NCI-H1436 treated with DMSO at 0.1 percent for 48 hours (cell line): ENCODE measurements around the gene ANKRD24.
A peak's percentile ranks its signal among the peaks of the same experiment; 100 is the strongest.
"Not testable (repeated sequence)": the region's sequence is repeated elsewhere in the genome, so short reads cannot be mapped to it uniquely, and the experiment has no call there.

ENCODE experiments used
- DNase-seq: peaks from one replicate; lab custom pipeline; 2025; lab: John Stamatoyannopoulos, UW

ANKRD24 gene

DNA sequence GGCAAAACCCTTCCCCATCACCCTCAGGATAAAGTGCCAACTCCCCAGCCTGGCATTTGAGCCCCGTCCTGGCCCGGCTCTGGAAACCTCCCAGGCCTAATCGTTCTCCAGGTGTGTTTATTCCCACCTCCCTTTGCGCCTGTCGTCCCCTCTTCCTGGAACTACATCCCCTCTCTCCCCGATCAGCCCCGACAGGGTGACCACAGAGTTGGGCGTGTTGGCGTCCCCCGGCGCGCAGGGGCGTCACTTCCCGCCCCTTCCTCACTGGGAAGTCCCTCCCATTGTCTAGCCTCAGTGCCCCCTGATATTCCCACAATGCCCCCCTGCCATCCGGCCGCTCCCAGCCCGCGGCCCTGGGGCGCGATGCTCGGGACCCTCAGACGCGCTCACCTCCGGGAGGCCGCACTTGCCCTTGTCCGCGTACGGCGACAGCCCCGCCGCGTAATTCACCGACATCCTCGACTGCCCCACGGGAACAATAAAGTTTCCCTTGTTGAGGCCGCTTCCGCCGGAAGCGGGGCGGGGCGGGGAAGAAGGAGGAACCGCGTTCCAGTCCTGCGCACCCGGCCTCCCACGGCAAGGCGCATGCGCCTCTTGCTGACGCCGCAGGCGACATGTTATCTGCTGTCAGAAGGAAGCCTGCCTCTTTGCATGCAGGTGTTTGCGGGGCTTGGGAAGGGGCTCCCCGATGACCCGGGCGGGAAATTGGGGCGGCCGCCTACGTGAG lies at the start of gene ANKRD24, which contains the start of gene SIRT6:
ANKRD24 (plus strand) TSS at position 606 of the 727 bp plus-strand sequence. CDS start 3,737 bp downstream, outside the sequence.
SIRT6 (minus strand) TSS at position 480 of the 727 bp plus-strand sequence; CDS start at position 456, 24 bp downstream.
- no peak for DNase-seq

DNA sequence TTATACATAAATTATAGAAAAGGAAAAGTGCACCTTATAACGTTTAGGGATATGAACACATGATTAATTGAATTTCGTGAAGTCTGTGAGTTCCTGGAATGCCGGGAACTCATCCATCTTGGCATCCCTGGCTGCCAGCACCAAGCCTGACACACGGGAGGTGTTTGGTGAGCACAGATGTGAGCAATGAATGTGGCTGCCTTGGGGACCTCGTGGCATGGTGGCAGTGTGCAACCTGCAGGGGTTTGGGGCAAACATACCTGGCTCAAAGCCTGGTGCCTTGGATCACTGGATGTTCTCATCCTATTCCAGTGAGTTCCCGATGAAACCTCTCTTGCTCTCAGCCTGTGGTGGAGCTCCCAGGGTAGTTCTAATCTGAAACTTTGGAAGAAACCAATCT lies 48.1 kb upstream of the ANKRD24 start:
- no peak for DNase-seq

DNA sequence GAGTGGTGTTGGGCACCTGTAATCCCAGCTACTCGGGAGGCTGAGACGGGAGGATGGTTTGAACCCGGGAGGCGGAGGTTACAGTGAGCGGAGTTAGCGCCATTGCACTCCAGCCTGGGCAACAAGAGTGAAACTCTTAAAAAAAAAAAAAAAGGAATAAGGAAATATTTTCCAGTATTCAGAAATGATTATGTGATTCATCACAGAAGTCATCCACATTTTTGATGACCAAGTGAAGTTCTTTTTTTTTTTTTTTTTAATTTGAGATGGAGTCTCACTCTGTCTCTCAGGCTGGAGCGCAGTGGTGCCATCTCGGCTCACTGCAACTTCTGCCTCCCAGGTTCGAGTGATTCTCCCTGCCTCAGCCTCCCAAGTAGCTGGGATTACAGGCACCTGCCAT lies 47.1 kb upstream of the ANKRD24 start:
- DNase-seq, result not testable (repeated sequence)

DNA sequence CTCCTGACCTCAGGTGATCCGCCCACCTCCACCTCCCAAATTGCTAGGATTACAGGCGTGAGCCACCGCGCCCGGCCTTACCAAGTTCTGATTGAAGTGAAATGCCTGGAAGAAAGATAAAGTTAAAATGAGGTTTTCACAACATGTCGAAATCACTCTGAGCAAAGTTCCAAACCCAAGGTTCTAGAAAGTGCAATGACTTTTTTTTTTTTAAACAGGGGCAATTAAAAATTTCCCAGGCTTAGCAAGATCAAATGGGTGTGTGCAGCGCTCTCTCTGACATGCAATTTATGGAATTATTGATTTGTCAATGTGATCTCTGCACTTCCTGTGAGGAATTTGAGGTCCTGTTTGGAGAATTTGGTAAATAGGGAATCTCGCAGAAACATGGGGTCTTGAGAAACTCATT lies 45.8 kb upstream of the ANKRD24 start:
- DNase-seq, result no peak

DNA sequence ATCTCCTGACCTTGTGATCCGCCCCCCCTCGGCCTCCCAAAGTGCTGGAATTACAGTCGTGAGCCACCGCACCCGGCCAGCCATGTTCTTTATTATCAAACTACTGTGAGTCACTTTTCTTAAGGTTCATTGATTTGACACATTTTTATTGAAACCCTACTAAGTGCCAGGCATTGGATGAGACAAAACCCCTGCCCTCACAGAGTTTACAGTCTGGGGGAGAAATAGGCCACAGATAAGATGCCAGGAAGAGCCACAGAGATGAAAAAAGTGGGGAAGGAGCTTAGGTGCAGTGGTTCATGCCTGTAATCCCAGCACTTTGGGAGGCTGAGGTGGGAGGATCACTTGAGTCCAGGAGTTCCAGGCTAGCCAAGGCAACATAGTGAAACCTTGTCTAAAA lies 44.0 kb upstream of the ANKRD24 start:
- DNase-seq, result no peak

DNA sequence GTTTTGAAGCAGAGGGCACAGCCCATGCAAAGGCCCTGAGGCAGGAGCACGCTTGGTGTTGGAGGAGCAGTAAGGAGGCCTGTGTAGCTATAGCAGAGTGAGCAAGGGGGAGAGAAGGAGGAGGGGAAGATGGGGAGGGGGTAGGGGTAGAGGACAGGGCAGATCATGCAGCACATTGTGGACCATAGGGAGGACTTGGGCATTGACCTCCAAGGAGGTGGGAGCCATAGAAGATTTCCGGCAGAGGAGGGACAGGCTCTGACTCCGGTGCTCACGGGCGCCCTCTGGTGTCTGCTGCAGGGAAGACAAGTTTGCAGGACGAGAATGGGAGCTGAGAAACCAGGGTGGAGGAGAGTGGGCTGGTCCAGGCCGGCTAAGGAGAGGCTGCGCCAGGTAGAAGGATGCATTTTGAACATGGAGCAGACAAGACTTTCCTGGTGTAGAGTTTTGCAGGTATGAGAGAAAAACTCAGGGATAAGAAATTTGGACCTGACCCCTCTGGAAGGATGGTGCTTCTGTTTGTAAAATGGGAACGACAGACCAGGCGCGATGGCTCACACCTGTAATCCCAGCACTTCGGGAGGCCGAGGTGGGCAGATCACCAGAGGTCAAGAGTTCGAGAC lies 42.8 kb upstream of the ANKRD24 start:
- peak; percentile 6 for DNase-seq

DNA sequence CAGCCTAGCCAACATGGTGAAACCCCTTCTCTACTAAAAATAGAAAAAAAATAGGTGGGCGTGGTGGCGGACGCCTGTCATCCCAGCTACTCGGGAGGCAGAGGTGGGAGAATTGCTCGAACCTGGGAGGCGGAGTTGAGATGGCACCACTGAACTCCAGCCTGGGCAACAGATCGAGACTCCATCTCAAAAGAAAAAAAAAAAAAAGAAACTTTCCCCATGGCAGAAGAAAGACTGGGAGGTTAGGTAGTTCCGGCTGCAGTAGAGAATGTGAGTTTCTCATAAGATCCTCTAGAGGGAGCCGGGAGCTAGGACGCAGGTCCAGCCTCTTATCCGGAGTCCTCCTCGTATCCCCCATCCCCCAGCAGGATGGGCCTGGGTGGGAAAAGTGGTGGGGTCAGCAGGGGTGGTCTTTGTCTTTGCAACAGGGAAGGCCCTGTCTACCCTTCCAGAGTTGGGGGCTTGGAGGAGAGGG lies 42.2 kb upstream of the ANKRD24 start:
- DNase-seq, result no peak

DNA sequence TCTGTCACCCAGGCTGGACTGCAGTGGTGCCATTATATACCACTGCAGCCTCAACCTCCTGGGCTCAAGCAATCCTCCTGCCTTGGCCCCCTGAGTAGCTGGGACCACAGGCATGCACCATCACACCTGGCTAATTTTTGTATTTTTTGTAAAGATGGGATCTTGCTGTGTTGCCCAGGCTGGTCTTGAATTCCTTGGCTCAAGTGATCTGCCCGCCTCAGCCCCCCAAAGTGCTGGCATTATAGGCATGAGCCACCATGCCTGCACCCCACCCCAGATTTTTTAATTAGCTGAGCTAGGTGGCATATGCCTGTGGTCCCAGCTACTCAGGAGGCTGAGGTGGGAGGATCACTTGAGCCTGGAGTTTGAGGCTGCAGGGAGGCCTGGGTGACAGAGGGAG lies 39.6 kb upstream of the ANKRD24 start:
- not testable (repeated sequence) for DNase-seq

DNA sequence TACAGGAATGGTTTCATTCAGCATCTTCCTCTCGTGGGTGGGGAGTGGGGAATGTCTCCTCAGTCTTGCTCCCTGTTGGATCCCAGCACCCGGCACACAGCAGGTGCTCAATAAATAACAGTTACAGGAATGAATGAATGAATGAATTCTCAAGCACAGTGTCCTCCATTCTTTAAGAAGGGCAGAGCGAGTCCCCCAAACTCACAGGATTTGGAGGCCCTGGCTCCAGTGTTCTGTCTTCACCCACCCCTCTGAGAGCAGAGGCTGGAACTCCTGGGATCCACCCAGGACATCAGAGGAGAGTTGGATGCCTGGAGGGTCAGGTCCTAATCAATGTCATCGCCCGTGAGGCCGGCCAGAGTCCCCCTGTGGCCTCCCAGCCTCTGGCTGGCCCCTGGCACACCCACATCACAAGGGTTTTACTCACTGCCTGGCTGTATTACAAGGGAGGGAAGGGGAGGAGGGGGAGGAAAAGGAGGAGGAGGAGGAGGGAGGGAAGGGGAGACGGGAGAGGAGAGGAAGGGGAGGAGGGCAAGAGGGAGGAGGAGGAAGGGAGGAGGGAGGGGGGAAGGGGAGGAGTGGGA lies 37.7 kb upstream of the ANKRD24 start:
- DNase-seq, result no peak

DNA sequence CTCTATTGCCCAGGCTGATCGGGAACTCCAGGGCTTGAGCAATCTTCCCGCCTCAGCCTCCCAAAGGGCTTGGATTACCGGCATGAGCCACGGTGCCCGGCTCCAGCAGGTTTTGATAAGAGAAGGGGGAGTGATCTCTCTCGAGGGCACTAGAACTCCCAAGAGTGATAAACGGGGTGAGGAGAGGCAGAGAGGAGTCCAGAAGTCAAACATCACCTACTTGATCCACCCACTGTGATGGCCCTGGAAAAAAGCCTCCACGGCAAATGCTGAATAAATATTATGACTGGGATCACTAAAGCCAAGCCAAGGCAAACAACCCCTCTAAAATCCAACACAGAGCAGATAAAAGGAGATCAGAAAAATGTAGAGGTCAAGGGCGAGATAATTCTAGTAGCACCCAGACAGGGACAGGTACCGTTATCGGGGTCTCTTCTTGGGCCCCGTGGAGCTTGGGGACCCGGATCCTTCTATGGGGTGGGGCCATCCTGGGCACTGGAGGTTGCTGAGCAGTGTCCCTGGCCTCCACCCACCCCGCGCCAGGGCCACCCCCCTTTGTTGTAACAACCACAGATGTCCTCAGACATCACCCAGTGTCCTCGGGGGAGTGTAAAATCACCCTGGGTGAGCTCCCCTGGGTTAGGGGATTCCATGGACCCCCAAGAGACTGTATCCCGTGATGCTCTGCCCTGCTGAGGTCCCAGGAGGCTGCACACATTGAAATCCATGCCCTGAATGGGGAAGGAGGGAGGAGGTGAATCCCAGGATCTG lies 32.8 kb upstream of the ANKRD24 start:
- no peak for DNase-seq

DNA sequence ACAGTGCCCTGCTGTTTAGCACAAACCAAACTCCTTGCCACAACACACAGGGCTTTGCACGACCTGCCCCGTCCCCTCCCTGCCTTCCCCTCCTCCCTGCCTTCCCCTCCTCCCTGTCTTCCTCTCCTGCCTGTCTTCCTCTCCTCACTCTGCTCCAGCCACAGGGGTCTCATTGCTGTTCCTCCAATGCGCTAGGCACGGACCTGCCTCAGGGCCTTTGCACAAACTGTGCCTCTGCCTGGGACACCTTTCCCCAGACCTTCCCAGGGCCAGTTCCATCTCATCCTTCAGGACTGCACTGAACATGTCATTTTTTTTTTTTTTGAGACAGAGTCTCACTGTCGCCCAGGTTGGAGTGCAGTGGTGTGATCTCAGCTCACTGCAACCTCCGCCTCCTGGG lies 30.9 kb upstream of the ANKRD24 start:
- DNase-seq, result no peak

DNA sequence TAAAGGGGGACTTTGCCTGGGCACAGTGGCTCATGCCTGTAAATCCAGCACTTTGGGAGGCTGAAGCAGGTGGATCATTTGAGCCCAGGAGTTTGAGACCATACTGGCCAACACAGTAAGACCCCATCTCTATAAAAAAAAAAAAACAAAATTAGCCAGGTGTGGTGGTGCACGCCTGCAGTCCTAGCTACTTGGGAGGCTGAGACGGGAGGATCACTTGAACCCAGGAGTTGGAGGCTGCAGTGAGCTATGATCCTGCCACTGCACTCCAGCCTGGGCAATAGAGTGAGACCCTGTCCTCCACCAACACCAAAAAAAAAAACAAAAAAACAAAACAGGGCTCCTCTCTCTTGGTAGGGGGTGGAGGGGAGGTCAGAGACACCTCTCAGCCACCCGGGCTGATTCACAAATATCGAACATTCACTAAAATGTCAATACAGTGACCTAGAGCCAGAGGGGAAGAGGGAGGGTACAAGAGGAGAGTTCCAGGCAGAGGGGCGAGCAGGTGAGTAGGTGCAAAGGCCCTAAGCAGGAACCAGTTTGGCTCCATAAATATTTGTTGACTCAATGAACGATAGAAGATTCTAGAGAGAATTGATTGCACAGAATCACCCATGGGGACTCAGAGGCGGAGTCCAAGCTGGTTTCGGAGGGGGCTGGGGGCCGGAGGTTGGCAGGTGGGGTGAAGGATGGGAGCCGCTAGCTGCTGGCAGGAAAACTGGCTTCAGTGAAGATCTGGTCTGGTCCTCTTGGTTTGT lies 30.1 kb upstream of the ANKRD24 start:
- DNase-seq, result no peak

DNA sequence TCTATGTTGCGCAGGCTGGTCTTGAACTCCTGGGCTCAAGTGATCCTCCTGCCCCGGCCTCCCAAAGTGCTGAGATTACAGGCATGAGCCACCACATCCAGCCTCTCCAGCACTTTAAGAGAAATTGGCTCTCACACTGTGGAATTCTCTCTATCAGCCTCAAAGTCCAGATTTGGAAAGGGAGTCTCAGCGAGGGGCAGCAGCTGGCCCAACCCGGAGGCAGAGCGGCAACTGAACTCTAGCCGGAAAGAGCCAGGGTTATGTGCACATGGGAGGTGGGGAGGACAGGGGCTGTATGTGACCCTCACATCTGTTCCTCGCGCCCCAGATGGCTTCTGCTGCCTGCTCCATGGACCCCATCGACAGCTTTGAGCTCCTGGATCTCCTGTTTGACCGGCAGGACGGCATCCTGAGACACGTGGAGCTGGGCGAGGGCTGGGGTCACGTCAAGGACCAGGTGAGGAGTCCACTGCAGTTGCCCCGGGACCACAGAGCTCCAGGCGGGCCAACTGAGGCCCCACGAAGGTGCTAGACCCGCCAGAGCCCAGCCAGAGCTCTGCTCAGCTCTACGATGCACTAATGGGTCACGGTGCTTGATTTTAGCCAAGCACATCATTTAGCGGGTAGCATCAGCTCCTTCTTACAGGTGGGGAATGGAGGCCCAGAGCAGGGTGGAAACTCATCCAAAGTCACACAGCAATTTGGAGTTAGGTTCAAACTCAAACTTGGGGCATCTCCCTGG lies 27.7 kb upstream of the ANKRD24 start:
- DNase-seq, result no peak

DNA sequence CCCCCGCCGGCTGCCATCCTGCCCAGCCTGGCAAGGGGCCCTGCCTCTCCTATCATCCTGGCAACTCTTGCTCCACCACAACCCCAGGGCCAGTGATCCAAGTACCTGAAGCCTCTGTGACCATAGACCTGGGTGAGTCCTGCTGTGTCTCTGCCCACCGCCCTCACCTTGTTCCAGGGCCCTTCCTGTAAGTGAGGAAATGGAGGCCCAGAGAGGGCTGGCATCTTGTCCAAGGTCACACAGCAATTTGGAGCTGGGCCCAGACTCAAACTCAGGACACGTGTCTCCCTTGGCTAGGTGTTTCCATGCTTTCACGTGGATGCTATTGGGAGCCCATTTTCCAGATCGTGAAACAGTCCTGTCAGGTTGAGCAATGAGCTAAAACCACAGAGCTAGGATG lies 25.3 kb upstream of the ANKRD24 start:
- no peak for DNase-seq

DNA sequence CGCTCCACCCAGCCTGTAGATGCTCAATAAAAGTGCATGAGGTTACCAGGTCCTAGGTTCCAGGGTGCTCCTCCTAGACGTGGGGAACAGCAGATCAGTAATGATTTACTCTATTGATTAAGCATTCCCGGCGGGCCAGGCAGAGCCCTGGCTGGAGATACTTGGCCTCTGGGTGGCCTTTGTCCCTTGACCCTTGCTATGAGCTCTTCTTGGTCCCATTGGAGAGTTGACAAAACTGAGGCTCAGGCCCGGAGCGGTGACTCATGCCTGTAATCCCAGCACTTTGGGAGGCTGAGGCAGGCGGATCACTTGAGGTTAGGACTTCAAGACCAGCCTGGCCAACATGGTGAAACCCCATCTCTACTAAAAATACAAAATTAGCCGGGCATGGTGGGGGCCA lies 24.5 kb upstream of the ANKRD24 start:
- not testable (repeated sequence) for DNase-seq

DNA sequence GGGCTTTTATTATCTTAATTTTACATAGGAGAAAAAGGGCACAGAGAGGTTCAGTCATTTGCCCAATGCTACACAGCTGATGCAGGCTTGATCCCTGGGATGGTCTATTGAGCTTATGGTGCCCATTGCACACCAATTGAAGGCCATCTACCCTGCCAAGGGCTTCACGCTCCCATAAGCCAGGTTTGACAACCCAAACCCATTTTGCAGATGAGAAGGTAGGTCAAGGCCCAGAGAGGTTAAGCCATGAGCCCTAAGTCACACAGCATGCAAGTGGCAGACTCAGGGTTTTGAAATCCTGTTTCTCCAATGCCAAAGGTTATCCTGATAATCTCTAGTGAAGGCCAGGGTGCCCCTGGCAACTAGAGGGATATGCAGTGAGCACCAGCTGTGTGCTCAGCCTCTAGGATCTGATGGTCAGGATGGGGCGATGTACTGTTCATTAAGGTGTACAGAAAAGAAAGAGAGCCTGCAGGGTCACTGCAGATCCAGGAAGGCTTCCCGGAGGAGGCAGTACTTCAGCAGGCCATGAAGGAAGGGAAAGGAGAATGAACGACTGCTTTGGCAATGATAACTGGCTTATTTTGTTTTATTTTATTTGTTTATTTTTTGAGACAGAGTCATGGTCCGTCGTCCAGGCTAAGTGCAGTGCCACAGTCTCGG lies 20.9 kb upstream of the ANKRD24 start:
- DNase-seq, result no peak

DNA sequence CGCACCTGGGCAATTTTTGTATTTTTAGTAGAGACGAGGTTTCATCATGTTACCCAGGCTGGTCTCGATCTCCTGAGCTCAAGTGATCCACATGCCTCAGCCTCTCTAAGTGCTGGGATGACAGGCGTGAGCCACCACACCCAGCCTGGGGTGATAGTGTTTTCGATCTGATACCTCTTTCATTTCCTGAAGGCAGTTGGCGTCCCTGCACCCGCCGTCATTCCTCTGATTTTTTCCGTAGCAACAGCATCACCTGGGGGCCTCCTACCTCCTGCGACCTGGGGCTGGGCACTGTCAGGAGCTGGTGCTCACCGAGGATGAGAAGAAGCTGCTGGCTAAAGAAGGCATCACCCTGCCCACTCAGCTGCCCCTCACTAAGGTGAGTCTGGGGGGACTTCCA lies 18.2 kb upstream of the ANKRD24 start:
- DNase-seq, result no peak

DNA sequence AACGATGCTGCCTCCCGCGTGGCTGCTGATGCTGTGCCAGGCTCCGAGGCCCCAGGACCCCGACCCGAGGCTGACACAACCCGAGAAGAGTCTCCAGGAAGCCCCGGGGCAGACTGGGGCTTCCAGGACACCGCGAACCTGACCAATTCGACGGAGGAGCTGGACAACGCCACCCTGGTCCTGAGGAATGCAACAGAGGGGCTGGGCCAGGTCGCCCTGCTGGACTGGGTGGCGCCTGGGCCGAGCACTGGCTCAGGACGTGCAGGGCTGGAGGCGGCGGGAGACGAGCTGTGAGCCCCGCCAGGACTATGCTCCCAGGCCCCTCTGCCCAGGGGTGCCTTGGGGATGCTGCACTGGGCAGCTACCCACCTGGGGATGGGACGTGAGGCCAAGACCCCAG lies 10.8 kb upstream of the ANKRD24 start:
- DNase-seq, result no peak

DNA sequence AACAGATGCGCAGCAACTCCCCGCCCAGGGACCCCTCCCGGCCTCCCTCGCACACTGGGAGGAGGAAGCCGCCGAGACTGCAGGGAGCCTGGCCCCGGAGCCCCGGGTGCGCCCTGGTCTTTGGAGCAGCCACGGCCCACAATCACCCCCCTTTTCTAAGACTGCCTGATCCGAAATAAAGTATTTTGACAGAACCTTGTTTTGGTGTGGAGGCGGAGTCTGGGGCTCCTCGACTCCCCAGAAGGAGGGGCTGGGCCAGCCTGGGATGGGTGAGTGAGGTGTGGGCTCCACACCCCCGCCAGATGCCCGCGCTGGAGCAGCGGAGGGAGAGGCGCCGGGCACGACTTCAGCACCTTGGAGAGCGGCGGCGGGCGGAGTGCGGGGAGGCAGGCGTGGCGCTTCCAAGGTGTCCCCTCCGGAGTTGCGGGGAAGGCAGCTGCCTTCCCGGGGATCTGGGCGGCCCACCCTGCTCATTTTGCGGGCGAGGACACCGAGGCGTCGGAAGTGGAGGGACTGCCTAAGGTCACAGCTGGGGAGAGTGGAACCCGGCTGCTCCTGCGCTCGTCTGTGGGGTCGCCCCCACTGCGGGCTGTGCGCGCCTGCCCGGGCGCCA lies 9.5 kb upstream of the ANKRD24 start:
- DNase-seq, result no peak
